GM12874 (cell line): ENCODE measurements around the gene HPS1.

Experiments
- CTCF ChIP-seq: IDR thresholded peaks from 2 replicates; pipeline ENCODE4 v1.5.1; 2011; ENCODE audit warnings: low read depth, mild to moderate bottlenecking, control low read depth, low read length, moderate library complexity; ENCODE audit not compliant: insufficient read depth

HPS1 gene

GRCh38 chr10:98407017-98407743, 39.6 kb downstream of the HPS1 start:
- TF ChIP-seq CTCF, result no peak

- TF ChIP-seq CTCF, result no peak
Measured at GRCh38 chr10:98405422-98405821, 41.3 kb downstream of the HPS1 start.

- no peak for TF ChIP-seq CTCF
Measured at GRCh38 chr10:98404571-98405359, 42.0 kb downstream of the HPS1 start.

GRCh38 chr10:98403812-98404504, 42.8 kb downstream of the HPS1 start:
- TF ChIP-seq CTCF, result no peak

- TF ChIP-seq CTCF, result no peak
Measured at GRCh38 chr10:98402931-98403718, 43.6 kb downstream of the HPS1 start.

- TF ChIP-seq CTCF, result no peak
Measured at GRCh38 chr10:98402478-98402877, 44.3 kb downstream of the HPS1 start.
